Spleen (tissue), 11 donors: ENCODE results near the gene RPL3. TPM values are rescaled to one million over a fixed set of nuclear protein-coding genes. Genes with fewer than 3 reads are reported as not detected.
"Not testable (repeated sequence)": the region's sequence is repeated elsewhere in the genome, so short reads cannot be mapped to it uniquely, and the experiment has no call there.

ENCODE experiments used
- DNase-seq: peaks from one replicate; pipeline ENCODE4 v3.0.0-alpha.2; 2020
- H3K27ac ChIP-seq, 8 donors: fragments of 200-600 bp; sonication (generic) in 7 of 8; 1 replicate in 4 of 8; 2 replicates in 4 of 8; pipeline versions ENCODE4 v1.5.0 to v1.8.0; 2016 to 2021; ENCODE audit warnings: inconsistent platforms in 4 of 8, mild to moderate bottlenecking in 4 of 8, moderate library complexity in 1 of 8
- H3K27me3 ChIP-seq, 7 donors: fragments of 200-600 bp; sonication (generic) in 6 of 7; replicated peaks in 1 of 7; 1 replicate in 4 of 7; 2 replicates in 3 of 7; pipeline versions ENCODE4 v1.5.0 to v1.8.0; 2016 to 2021; ENCODE audit warnings: inconsistent platforms in 3 of 7, mild to moderate bottlenecking in 1 of 7
- H3K36me3 ChIP-seq, 6 donors: fragments of 200-600 bp; sonication (generic) in 5 of 6; 1 replicate in 4 of 6; 2 replicates in 2 of 6; pipeline versions ENCODE4 v1.5.0 to v1.8.0; 2016 to 2021; ENCODE audit warnings: inconsistent platforms in 2 of 6
- H3K4me1 ChIP-seq, 6 donors: fragments of 200-600 bp; sonication (generic) in 5 of 6; 1 replicate in 3 of 6; 2 replicates in 3 of 6; pipeline versions ENCODE4 v1.5.0 to v1.8.0; 2016 to 2021; ENCODE audit warnings: inconsistent platforms in 3 of 6
- H3K4me3 ChIP-seq, 8 donors: fragments of 200-600 bp; sonication (generic) in 7 of 8; 1 replicate in 4 of 8; 2 replicates in 4 of 8; pipeline versions ENCODE4 v1.5.0 to v1.8.0; 2016 to 2021; ENCODE audit warnings: inconsistent platforms in 4 of 8, mild to moderate bottlenecking in 4 of 8, moderate library complexity in 2 of 8
- H3K9me3 ChIP-seq, 8 donors: fragments of 200-600 bp; sonication (generic) in 7 of 8; 1 replicate in 4 of 8; 2 replicates in 4 of 8; pipeline versions ENCODE4 v1.5.0 to v1.8.0; 2016 to 2021; ENCODE audit warnings: inconsistent platforms in 4 of 8
- CTCF ChIP-seq, 11 experiments: fragments of 200-600 bp in 7 of 11; fragments of 450-650 bp in 4 of 11; sonication (generic) in 4 of 11; IDR thresholded peaks in 8 of 11; conservative IDR thresholded peaks in 3 of 11; 1 replicate in 7 of 11; 2 replicates in 4 of 11; pipeline versions ENCODE4 v1.4.0 to v1.8.0; 2016 to 2021; ENCODE audit warnings: antibody characterized with exemption in 11 of 11, inconsistent platforms in 4 of 11, mild to moderate bottlenecking in 1 of 11
- POLR2A ChIP-seq, 3 donors: fragments of 450-650 bp; IDR thresholded peaks; one replicate each; pipeline ENCODE4 v1.5.1; 2017; ENCODE audit warnings: antibody characterized with exemption in 3 of 3, mild to moderate bottlenecking in 1 of 3
- POLR2AphosphoS5 ChIP-seq, 3 donors: sonication (generic); formaldehyde crosslinking; IDR thresholded peaks; one replicate each; pipeline ENCODE4 v1.5.1; 2017; ENCODE audit warnings: antibody characterized with exemption in 3 of 3
- WGBS, 5 donors: extraction: QIAGEN DNeasy Blood & Tissue Kit in 3 of 5; methylation state at CpG; one replicate each; pipeline versions ENCODE4 v1.1.5 to v1.1.7; 2013 to 2018; 5-methylcytosine and 5-hydroxymethylcytosine counted together
- intact Hi-C: fragments of 100-400 bp; cut with DNase I; formaldehyde crosslinking; loops from one replicate; pipeline ENCODE4 v1.15.0; 2023; ENCODE audit warnings: low total_unique reads
- polyA plus RNA-seq, 3 donors: library from polyadenylated mRNA; stranded (reverse); fragments of 200-250 nt; gene quantifications; one replicate each; pipeline ENCODE4 v1.2.1, GENCODE V29; 2013
- total RNA-seq, 7 donors: library from RNA; depleted of rRNA in 3 of 7; stranded (reverse); fragments of >200 nt in 3 of 7; fragmentation: NEBNext Ultra II Directional in 4 of 7; extraction: Animal tissue kit (Norgen Biotek cat#: 25700) in 4 of 7; gene quantifications; one replicate each; pipeline versions ENCODE4 v1.1.0 to v1.2.1, GENCODE V29; 2016 to 2021
- donor health status: healthy with polysubstance abuse.
- donor health status: DM: no; HTN: no; CAD: no; lungs with moderate emphysema.
- donor health status: DM: no; HTN: no; CAD: no.
- donor health status: Bipolar disorder and iron deficiency.
- donor health status: healthy.
- donor health status: DM: no; HTN: no; CAD: no.
- donor health status: DM: yes; HTN: yes; CAD: no.

The RPL3 gene
- total and polyA plus RNA-seq, 10 donors, result 1,607 to 6,240 (median 1,995) TPM

GRCh38 chr22:39341179-39341578 is 21.8 kb upstream of the RPL3 start:
- WGBS, 5 donors, result 88 to 96% (median 90%) methylated on average over 3 of the region's 3 CpGs

DNA sequence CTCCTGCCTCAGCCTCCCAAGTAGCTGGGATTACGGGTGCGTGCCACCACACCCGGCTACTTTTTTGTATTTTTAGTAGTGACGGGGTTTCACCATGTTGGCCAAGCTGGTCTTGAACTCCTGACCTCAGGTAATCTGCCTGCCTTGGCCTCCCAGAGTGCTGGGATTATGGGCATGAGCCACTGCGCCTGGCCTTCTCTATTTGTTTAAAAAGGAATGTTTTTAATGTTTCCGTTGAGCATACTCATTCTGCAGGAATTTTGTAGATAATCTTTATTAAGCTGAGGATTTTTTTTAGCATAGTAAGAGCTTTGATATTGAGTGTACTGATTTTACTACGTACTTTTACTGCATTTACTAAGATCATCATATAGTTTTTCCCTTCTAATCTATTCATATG is 20.4 kb upstream of the RPL3 start:
- H3K27me3 ChIP-seq, H3K4me3 ChIP-seq, DNase-seq, H3K27ac ChIP-seq, H3K36me3 ChIP-seq, intact Hi-C loops, H3K9me3 ChIP-seq: not testable (repeated sequence)
- 87 to 94% (median 94%) methylated on average over 7 of the region's 7 CpGs for WGBS, 5 donors
- peaks cover 0 to 14% (median 7%) of the 10 kb centered on the region in 6 donors for H3K4me1 ChIP-seq

More at GRCh38 chr22:39341179-39341578, 21.8 kb upstream of the RPL3 start:
- H3K4me3 ChIP-seq, result no peak overlapping the region
- H3K27ac ChIP-seq, result no peak overlapping the region
- DNase-seq, result no peak
- no peak for TF ChIP-seq CTCF (IDR thresholded peaks at IDR 0.05 in 8 of 11, conservative IDR thresholded peaks at IDR 0.05 in 3 of 11)
- no peak for TF ChIP-seq POLR2AphosphoS5 (IDR thresholded peaks at IDR 0.05)
- no peak for TF ChIP-seq POLR2A (IDR thresholded peaks at IDR 0.05)
- no peaks in the 10 kb centered on the region for H3K9me3 ChIP-seq
- peaks cover 0 to 10% (median 7%) of the 10 kb centered on the region in 6 donors for H3K4me1 ChIP-seq
- intact Hi-C loops, result no loop called here
- H3K36me3 ChIP-seq, result no peaks in the 10 kb centered on the region
- H3K27me3 ChIP-seq, result no peaks in the 10 kb centered on the region

GRCh38 chr22:39336411-39336810 is 17.0 kb upstream of the RPL3 start:
- Histone ChIP-seq H3K4me3 (no peak overlapping the region), H3K27me3 (no peaks in the 10 kb centered on the region), H3K9me3 (no peaks in the 10 kb centered on the region), H3K27ac (no peak overlapping the region), H3K36me3 (no peaks in the 10 kb centered on the region), H3K4me1 (peaks cover 0 to 35% (median 8%) of the 10 kb centered on the region in 6 donors)
- 88 to 95% (median 92%) methylated on average over 5 of the region's 5 CpGs for WGBS, 5 donors
- no peak for DNase-seq
- TF ChIP-seq POLR2A (IDR thresholded peaks at IDR 0.05), result no peak
- intact Hi-C loops, result no loop called here

DNA sequence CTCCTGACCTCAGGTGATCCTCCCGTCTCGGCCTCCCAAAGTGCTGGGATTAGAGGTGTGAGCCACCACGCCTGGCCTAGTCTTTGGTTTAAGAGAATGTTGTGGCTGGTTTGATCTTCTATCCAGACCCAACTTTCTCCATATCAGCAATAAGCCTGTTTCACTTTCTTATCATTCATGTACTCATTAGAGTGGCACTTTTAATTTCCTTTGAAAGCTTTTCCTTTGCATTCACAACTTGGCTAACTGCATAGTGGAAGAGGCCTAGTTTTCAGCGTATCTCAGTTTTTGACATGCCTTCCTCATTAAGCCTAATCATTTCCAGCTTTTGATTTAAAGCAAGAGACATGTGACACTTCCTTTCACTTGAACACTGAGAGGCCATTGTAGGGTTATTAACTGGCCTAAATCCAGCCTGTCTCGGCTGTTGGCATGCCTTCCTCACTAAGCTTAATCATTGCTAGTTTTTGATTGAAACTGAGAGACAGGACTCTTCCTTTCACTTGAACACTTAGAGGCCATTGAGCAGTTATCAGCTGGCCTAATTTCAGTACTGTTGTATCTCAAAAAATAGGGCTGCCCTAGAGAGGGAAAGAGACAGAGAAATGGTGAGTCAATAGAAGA is 13.1 kb upstream of the RPL3 start:
- no peaks in the 10 kb centered on the region for H3K27me3 ChIP-seq
- DNase-seq, result no peak
- peak overlapping the region; percentile 29 to 76 (median 64) for H3K27ac ChIP-seq
- no peaks in the 10 kb centered on the region for H3K9me3 ChIP-seq
- H3K4me3 ChIP-seq, result no peak overlapping the region
- WGBS, 5 donors, result 46 to 65% (median 57%) methylated on average over 5 of the region's 5 CpGs
- H3K36me3 ChIP-seq, result no peaks in the 10 kb centered on the region
- TF ChIP-seq CTCF (IDR thresholded peaks at IDR 0.05 in 8 of 11, conservative IDR thresholded peaks at IDR 0.05 in 3 of 11) (no peak), POLR2A (IDR thresholded peaks at IDR 0.05) (no peak), POLR2AphosphoS5 (IDR thresholded peaks at IDR 0.05) (no peak)
- H3K4me1 ChIP-seq, result peaks cover 0 to 40% (median 14%) of the 10 kb centered on the region in 6 donors
- intact Hi-C loops, result no loop called here

- peaks cover 0 to 40% (median 14%) of the 10 kb centered on the region in 6 donors for H3K4me1 ChIP-seq
- H3K36me3 ChIP-seq, H3K4me3 ChIP-seq, H3K9me3 ChIP-seq, H3K27me3 ChIP-seq, H3K27ac ChIP-seq, DNase-seq, intact Hi-C loops: not testable (repeated sequence)
- 90 to 100% (median 100%) methylated on average over 1 of the region's 1 CpG for WGBS, 5 donors
Observed at GRCh38 chr22:39330553-39330952, 11.1 kb upstream of the RPL3 start.
